ENCODE measurements around the gene C10orf95.

C10orf95 gene

DNA sequence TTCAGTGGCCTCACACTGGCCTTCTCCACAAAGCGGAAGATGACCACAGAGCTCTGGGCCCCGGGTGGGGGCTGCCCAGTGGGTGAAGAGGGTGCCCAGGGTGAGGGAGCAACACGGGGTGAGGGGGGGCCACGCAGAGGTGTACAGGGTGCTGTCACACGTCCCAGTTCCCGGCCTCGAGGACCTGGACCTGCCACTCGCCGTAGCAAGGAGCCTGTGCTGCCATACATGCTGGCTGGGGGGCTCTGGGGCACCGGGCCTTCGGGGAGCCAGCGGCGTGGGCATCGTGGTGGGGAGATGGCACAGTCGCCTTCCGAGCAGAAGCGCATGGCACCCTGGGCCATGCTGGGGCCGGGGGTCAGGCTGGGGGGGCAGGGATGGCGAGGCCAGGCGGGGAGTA, 34.6 kb downstream of the C10orf95 start:
- DNase-seq (ENCODE audit: low spot score): no peak

GRCh38 chr10:102416283-102416682, 35.1 kb downstream of the C10orf95 start:
- DNase-seq (ENCODE audit: low spot score): no peak

GRCh38 chr10:102414749-102415148, 36.6 kb downstream of the C10orf95 start:
- no peak for DNase-seq (ENCODE audit: low spot score)

GRCh38 chr10:102413806-102414561, 37.4 kb downstream of the C10orf95 start:
- no peak for DNase-seq (ENCODE audit: low spot score)

- peak; percentile 87 for DNase-seq (ENCODE audit: low spot score)
Observed at GRCh38 chr10:102413053-102413705, 38.2 kb downstream of the C10orf95 start.

GRCh38 chr10:102412293-102412692, 39.0 kb downstream of the C10orf95 start:
- no peak for DNase-seq (ENCODE audit: low spot score)

- DNase-seq (ENCODE audit: low spot score): no peak
Observed at GRCh38 chr10:102411341-102412255, 39.7 kb downstream of the C10orf95 start.

- DNase-seq (ENCODE audit: low spot score): peak; percentile 61
Observed at GRCh38 chr10:102410429-102411073, 40.8 kb downstream of the C10orf95 start.

- no peak for DNase-seq (ENCODE audit: low spot score)
Observed at GRCh38 chr10:102409604-102410428, 41.5 kb downstream of the C10orf95 start.

GRCh38 chr10:102408728-102409603, 42.4 kb downstream of the C10orf95 start:
- peak; percentile 73 for DNase-seq (ENCODE audit: low spot score)

- DNase-seq (ENCODE audit: low spot score): no peak
Observed at GRCh38 chr10:102408131-102408727, 43.1 kb downstream of the C10orf95 start.

DNA sequence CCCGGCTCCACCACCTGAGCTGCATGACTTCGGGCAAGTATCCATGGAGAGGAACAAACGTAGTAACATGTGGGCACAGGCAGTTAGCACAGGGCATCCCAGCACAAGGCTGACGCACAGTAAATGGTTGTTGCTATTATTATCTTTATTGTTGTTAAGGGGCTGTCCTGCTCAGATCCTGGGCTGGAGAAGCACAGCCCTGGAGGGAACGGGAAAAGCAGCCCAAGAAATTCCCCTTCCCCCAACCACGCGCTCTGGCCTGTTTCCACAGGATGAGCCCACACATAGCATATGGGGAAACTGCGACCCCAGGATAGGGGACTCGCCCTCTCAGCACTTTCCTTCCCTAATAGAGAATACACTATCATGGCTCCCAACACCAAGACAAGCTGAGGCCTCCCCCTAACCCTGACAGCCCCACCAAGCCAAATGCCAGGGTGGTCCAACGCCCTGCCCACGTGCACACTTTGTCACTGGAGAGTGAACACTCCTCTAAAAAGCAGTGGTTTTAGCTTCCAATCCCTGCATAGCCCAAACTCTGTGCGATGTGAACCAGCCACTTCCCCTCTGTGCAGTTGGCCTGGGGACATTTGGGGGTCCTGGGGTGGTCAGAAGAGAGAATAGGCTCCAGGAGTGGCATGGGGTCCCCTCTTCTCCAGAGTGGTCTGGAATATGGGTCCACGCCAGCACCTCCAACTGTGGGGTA, 43.8 kb downstream of the C10orf95 start:
- no peak for DNase-seq (ENCODE audit: low spot score)

GRCh38 chr10:102406815-102407214, 44.5 kb downstream of the C10orf95 start:
- DNase-seq (ENCODE audit: low spot score): no peak

- DNase-seq (ENCODE audit: low spot score): no peak
Observed at GRCh38 chr10:102405632-102406031, 45.7 kb downstream of the C10orf95 start.

GRCh38 chr10:102405108-102405571, 46.2 kb downstream of the C10orf95 start:
- DNase-seq (ENCODE audit: low spot score): no peak

- DNase-seq (ENCODE audit: low spot score): no peak
Observed at GRCh38 chr10:102404361-102405107, 46.8 kb downstream of the C10orf95 start.

DNA sequence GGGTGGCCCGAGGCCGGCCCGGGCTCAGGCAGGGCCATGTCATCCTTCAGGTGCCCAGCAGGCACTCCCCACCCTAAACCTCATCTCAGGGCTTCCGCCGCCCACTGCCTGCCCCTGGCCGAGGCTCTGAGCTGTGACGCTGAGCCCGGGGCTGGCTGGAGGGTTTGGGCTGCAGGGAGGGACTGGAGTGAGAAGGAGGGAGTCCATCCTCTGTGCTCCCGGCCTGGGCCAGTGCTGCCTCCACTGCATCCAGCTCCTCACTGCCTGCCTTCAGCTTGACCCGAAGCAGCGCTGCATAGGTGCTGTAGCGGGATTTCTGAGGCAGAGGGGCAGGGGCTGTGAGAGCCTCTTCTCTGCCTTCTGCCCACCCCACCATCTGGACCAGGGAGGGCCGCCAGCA, 48.2 kb downstream of the C10orf95 start:
- no peak for DNase-seq (ENCODE audit: low spot score)

- no peak for DNase-seq (ENCODE audit: low spot score)
Observed at GRCh38 chr10:102402512-102402896, 48.8 kb downstream of the C10orf95 start.
